H4 (cell line): ENCODE data around the gene ATP4B. TPM values are rescaled to one million over a fixed set of nuclear protein-coding genes. Genes with fewer than 3 reads are reported as not detected.
A peak's percentile ranks its signal among the peaks of the same experiment; 100 is the strongest.

Experiments used
- DNase-seq: peaks from one replicate; pipeline ENCODE4 v3.0.0-alpha.2; 2015; ENCODE audit warnings: low spot score
- total RNA-seq: library from RNA; depleted of rRNA; stranded (reverse); fragments of >200 nt; shearing (Covaris generic); gene quantifications from 2 replicates; pipeline ENCODE4 v1.2.3, GENCODE V29; 2014

Gene ATP4B
- total RNA-seq, 1 experiment from 2014 or later, result not detected

DNA sequence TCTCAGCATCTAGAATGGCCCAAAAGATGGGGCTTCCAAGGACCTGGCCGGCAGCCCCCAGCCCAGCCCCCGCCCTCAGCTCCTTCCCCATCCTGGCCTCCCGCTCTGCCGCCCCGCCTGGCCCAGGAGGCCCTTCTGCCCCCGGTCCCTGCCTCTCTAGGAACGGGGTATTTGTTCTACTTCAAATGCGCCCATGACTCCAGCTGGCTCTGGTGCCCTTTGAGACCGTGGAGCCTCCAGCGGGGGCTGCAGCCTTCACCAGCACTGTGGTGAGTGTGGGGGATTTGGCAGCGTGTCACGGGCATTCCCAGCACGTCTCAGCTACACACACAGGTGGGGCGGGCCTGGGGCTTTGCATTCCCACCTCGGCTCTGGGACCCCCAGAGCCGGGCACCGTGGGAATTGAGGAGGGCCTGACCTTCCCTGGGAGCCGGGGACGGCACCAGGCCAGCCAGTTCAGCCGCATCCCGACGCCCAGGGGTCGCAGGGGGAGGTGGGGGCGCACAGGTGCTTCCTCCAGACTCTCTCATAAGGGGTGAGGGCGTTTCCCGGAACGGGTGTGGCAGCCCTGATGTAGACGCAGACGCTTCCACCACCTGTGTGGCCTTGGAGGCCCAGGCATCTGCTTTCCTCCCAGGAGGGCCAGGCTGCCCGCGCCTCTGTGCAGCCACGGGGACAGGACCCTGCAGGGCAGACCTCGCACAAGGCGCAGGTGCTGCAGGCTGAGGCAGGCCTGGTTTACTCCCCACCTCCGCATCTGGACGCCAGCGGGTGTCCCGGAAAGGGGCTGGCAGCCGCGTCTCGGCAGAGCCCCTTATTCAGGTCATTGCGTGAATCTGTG lies 947 bp downstream of the ATP4B start:
- DNase-seq, result no peak

DNA sequence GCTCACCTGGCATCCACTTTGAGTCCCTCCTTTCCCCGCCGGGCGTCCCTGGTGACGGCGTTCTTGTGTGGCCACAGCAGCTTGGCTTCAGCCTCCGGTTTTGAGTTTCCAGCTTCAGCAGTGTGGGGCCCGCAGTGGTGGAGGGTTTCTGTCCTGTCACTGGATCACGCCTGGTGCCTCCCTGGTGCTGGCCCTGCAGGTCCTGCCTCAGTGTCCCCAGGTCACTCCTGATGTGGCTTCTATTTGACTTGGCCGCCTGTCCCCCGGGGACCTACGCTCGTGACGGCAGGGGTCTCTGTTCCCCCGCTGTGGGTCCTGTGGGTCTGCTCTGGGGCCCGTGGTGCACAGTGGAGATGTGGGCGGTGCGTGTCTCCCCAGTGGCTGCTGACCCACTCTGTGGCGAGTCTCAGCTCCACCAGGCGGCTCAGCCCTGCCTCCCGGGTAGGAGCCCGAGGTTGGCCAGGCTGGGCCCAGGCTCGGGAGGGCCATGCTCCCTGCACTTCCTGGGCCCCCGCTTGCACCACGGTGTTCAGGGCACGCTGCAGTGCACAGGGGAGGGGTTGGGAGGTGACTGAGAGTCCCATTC lies 1.9 kb downstream of the ATP4B start:
- no peak for DNase-seq

DNA sequence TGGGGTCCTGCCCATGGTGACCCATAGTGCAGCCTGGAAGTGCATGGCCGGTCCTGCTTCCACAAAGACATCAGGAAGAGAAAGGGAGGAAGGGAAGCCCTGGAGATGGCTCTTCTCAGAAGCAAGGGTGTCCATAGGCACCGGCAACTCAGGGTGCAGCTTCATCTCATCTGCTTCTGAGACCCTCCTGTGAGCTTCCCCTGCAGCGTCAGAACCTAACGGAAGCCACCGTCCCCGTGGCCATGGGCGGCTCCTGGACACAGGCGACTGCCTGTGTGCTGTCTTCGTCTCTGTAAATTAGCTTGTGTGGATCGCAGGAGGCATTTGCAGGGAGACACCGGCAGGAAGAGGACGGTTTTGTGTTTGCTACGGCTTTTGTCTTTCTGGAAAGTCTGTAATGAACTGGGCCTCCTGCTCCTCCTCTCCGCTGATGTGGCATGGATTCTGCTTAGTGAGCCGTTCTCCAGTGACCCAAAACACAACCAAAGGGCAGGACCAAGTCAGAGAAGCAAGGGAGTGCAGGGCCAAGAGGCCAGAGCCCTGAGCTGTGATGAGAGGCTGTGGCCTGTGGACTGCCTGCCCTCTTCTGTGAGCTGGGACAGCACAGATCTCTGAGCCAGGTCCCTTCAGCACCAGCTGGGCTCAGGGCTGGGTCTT lies 2.5 kb downstream of the ATP4B start:
- no peak for DNase-seq

DNA sequence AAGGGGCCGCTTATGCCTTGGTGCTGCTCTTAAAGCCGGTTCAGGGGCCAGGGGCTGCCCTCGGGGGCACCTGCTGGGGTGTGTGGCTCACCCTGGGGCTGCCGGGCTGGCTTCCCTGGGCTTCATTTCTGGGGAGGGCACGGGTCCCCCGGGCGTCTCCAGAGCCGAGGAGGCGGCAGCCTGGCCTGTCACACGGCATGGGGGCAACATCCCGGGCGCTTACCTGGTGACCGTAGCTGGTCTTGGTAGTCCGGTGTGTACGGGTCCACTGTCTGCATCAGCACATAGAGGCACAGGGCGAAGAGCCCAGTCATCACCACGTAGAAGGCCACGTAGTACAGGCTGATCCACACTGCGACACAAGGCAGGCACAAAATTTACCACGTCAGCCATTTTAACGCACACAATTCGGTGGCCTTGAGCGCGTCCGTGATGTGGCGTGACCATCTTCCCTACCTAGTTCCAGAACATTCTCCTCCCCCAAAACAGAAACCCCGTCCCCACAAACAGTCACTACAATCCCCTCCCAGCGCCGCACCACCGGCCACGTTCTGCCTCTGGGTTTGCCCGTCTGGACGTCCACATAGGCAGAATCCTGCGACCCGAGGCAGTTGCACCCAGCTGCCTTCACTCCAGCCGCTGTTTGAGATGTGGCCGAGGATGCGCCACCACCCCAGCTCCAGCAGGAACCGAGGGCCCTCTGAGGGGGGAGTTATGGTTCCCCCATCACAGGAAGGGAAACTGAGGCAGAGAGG lies 3.2 kb downstream of the ATP4B start:
- DNase-seq, result no peak

DNA sequence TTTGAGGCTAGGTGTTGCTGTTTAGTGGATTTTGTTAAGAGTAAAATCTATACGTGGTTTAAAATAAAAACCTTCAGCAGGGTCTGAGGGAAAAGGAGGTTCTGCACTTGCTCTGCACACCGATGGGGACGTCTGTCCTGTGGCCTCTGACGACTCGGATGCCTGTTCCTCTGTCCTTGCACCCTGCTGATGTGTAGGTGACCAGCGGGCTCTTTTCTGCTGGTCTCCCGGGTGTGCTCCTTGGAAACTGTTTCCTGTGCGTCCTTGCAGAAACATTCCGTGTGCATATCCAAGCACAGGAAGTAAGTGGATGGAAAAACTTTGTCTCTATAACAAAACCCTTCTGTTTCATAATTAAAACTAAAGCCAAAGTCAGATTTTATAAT lies 3.8 kb downstream of the ATP4B start:
- DNase-seq, result no peak

DNA sequence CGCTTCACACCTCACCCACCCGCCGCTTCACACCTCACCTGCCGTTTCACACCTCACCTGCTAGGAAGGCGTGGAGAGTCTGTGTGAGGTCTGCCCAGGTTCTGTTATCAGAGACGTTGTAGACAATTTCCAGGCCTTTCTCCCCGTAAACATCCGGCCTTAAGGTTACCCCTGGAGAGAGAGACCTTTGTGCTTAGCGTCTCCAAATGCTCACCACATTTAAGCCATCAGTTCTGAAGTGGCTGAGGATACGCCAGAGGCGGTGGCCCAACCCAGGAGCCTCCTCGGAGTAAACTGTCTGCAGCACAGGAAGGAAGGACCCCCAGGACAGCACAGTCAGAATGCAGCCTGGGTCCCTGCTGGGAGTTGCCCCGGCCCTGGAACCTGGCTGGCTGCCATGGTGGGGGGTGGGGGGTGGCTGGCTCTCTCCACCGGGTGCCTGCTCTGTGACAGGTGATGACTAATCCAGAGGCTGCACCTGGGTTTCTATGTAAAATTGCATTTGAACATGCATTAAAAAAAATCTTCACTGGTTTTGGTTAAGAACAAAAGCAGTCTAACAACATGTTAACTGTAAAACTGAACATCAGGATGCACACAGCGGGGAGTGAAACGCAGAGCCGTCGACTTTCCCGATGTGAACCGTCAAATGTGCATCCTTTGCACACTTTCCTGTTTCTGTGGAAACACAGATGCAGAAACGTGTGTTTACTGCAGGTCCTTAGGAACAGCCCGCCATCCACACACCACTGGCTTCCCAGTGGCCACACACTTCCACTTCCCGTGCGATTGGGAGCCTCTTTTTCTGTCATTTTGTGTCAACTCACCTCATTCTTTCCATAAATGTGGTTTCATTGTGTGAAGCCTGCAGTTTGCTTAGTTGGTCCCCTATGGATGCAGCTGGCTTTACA lies 4.5 kb downstream of the ATP4B start:
- DNase-seq, result no peak

DNA sequence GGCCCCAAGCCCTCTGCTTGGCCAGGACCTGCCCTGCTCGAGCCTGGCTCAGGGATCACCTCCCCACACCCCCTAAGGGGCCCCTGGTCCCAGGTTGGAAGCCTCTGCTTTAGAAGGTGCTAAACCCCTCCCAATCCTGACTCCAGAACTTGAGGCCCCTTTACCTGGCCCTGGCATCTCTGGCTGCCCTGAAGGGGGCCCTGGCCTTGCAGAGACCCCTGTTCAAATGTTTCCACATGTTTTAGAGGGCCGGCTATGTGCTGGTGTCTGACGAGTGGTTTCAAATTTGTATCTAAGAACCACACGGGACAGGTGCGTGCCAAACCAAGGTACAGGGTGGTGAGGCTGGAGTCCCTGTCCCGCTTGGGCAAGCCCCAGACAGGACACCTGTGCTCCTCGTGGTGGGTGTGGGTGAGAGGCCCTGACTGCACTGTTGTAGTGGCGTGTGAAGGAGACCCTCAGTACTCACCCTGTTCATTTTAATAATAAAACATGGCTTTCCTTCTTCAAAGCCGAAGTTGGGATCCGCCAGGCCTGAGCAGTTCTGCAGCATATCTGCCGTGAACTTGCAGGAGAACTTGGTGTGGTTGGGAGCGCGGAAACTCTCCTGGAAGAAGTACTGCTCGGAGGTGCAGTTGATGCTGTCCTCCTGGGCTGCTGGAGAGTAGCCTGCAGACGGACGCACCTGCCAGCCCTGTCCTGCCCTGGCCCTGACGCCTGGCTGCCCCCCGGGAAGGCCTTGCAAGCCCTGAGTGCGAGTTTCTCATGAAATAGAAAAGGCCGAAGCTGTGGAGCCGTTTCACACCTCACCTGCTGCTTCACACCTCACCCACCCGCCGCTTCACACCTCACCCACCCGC lies 5.4 kb downstream of the ATP4B start:
- DNase-seq, result no peak

DNA sequence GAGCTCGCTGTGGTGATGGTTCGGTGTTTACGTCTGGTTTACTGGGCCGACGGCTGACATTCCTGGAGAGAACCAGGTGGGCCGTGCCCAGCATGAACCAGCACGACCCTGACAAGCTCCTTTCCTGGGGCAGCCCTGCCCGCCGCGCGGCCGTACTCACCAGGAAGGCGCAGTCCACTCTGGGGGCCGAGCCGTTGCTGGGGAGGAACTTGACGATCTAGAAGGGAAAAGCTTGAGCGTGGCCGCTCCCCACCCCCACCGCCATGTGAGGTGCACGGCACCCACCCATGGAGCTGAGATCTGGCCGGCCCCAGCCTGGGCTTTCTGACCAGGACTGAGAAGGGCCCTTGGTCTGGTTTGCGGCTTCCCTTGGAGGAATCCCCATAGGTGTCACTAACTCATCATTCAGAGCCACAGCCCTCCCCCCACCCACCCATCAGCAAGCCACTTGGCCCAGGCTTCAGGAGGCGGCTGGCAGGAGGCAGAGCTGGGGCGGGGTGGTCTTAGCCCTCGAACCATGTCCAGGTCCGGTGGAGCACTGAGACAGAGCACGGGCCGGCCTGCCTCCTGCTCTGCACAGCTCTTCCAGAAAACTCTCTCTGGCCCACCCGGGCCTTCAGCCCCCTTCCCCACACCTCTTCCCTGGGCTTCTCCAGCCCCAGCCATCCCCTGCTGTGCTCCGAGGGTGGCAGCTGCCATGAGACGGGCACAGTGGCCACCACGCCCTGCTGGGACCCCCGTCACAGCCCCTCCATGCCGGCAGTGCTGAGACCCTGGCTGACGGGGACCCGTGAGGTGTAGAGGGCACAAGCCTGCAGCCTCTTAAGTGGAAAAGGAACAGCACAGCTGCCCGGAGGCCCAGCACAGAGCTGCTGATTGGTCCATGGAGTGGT lies 6.2 kb downstream of the ATP4B start:
- DNase-seq, result no peak

DNA sequence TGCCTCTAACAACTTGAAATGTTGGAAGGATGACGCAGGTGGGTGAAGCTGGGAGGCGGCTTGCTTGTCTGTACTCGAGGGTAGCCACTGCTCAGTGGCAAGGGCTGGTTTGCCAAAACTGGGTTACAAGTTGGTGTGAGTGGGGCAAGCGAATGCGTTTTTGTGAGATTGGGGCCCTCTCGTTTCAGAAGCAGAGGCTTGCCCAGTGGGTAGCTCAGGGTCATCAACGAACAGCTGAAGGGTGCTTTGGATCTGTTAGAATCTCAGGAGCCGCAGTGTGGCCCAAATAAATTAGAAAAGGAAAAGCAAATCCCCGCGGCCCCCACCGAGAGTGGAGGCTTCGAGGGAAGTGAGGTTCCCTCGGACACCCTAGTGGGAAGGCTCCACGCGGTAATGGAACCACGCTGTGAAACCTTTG lies 7.3 kb downstream of the ATP4B start:
- no peak for DNase-seq

DNA sequence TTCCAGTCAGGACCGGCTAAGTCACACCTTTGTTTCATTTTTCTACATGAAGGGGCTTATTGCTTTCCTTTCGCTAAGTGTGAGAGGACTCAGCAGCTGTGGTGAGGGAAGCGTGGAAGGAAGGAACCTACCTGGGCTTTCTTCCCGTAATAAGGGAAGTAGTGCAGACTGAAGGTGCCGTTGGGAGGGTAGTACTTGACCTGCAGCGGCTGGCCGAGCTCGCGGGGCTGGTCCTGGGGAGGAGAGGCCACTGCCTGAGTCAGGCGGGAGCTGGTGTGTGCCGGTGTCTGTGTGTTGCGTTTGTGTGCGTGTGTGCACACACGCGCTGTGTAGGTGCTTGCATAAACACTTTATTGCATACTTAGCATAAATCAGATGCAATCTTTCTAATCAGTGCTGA lies 7.7 kb downstream of the ATP4B start:
- DNase-seq, result no peak

DNA sequence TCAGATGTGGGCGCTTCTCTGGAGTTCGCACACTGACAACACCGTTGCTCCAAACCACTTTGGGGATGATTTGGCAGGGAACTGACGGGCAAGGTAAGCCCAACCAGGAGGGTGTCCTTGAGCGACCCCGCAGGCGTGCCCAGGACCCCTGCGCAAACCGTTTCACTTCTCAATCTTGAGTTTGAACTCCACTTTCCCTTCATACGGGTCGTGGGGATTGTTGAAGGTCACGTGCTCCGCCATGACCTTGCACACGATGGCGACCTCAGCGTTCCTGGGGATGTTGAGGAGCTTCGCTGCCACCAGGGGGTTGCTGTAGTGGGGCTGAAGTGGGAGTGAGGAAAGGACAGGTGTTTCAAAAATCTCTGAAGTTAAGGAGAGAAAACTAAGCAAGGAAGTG lies 8.8 kb downstream of the ATP4B start:
- no peak for DNase-seq

DNA sequence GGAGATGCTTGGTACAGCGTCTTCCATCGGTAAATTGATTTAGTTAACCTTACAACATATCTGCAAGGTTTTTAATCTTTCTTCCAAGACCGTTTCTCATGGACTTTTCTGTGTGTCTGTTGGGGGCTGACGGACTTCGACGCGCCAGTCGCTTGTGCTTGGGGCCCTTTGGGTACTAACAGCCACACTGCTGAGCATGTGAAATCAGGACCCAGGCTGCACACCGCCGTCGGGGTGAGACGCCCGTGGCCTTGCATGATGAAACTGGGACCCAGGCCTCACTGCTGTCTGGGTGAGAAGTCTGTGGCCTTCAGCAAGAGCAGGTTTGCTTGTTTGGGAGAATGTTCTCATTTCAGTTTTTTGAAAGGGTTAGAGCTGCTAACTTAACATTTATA lies 9.8 kb downstream of the ATP4B start:
- DNase-seq, result no peak

DNA sequence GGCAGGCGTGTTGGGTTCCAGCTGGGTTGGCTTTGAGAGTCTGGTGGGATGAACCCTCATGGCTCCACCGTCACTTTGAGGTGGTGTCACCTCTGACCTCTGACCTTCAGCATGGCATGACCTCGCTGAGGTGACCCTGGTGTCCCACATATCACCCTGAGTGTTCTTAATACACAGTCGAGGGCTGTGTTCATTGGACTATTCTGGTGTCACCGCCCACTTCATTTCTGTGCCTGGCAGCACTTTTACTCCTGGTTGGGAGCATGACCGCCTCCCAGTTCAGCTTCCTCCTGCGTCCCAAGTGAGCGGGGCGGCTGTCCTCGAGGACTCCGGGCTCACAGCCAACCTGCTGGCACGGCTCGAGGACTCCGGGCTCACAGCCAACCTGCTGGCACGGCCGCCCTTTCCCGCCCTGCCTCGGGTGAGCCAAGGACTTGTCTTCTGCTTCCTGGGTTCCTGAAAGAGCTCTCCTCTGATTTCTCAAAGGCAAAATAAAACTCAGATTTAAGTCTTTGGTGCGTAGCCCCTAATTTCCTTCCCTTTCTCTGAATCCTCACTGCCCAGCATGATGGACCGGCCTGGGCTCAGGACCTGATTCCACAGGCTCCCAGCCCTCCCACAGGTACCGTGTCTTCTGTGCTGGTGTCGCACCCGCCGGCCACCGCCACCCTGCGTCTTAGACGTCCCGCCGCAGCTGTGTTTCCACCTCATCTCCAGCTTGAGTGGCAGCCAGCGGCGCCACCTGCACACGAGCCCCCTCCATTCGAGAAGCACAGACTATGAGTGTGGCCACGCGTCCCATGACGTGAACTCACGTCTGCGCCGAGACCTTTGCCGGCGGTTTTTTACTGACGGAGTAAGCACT lies 10.4 kb downstream of the ATP4B start:
- peak; percentile 85 for DNase-seq

DNA sequence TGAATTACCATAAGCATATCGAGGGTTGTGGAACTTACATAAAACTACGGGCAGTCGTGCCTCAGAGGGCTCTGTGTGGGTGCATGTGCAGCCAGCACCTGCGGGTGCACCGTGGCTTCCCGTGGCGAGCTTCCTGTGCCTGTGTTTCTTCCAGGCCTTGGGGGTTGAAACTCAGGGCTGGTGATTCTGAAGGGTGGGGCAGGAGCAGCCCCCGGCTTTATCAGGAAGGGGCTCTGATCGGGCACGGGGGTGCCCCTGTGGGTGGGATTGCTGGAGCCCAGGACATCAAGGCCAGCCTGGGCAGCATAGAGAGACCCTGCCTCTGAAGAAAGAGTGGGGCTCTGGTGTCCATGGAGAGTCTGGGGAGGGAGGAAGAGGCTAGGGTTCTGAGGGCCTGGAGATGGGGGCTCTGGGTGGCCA lies 11.1 kb downstream of the ATP4B start:
- DNase-seq, result no peak

DNA sequence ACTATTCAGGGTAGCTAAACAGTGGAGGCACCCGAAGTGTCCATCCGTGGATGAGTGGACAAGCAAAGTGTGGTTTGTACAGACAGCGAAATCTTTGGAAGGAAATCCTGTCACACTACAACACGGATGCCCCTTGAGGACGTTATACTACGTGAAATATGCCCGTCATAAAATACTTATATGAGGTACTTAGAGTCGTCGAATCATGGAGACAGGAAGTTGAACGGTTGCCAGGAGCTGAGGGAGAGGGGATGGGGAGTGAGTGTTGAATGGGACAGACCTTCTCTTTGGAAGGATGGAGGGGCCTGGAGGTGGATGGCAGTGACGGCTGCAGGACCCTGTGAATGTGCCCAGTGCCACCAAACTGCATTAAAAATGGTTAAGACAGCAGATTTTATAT lies 11.6 kb downstream of the ATP4B start:
- DNase-seq, result no peak

DNA sequence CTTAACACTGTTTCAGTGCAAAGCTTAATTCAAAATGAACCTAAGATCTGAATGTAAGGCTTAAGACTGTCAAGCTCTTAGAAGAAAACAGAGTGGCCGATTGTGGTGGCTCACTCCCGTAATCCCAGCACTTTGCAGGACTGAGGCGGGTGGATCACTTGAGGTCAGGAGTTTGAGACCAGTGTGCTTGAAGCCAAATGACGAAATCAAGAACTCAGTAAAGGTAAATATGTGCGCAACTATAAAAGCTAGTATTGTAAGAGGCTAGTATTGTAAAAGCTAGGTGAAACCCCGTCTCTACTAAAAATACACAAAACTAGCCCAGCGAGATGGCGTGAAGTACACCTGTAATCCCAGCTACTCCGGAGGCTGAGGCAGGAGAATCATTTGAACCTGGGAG lies 12.7 kb downstream of the ATP4B start:
- DNase-seq, result no peak

DNA sequence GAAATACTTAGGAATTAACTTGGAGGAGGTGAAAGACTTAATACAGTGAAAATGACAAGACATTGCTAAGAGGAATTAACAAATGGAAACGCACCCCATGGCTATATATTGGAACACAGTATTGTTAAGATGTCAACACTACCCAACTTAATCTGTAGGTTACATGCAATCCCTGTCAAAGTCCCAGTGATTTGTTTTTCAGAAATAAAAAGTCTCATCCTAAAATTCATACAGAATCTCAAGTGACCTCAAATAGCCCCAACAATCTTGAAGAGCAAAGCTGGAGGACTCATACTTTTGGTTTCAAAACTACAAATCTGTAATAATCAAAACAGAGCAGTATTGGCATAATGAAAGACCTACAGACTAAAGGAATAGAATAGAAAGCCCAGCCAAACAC lies 13.2 kb downstream of the ATP4B start:
- DNase-seq, result no peak

DNA sequence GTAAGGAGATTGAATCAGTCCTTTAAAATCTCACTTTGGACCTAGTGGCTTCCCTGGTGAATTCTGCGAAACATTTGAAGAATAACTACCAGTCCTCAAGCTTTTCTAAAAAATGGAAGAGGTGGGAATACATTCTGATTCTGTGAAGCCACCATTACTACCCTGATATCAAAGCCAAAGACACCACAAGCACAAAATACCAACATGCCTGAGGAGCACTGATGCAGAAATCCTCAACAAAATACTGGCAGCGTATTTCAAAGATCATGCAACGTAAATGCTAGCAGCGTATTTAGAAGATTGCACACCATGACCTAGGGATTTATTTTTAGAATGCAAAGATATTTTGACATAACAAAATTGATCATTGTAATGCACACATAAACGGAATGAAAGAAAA lies 14.4 kb downstream of the ATP4B start:
- no peak for DNase-seq
